ENCODE results near the gene GTF2A1.
"Not testable (repeated sequence)": the region's sequence is repeated elsewhere in the genome, so short reads cannot be mapped to it uniquely, and the experiment has no call there.

Gene GTF2A1

DNA sequence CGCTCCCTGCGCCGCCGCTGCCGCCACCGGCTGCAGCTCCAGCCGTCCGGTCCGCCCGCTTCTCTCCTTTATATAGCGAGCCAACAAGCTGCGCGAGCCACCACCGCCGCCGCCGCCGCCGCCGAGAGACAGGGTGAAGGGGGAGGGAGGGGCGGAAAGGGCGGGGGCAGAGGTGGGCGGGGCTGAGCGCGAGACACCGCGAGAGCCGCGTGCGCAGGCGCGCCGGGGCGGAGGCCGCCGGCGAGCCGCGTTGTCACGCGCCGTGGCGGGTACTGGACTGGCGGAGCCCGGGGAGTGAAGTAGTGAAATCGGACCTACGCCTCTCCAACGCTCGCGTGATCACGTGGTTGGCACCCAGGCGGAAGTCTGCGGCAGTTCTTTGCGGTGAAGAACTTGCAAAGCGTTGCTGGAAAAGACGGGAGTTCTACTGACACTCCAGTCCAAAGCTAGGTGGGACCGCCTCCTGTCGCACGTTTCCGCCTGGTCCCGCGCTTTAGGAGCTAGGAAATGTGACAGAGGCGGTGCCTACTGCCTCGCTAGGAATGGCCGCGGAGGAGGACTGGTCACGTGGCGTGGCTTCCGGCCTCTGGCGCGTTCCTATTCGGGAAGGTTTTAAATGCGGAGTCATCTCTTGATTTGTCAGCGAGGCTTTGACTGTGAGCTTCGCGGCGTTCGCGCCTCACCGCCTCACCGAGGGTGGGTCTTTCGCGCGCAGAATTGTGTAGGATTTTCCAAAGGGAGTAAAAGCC is at the start of gene GTF2A1:
GTF2A1 (minus strand) TSS at position 130 of the 749 bp plus-strand sequence. CDS start 441 bp downstream, outside the sequence.
- intact Hi-C loops (cut with DNase I) = no loop called here
- DNase-seq = peak; percentile 90 to 98 (median 95)

- intact Hi-C loops (cut with DNase I) = loop anchor here (2.0 kb wide), 1 partner anchor 183 kb away; no protein-coding TSS in a partner anchor
- DNase-seq = no peak
Observed at GRCh38 chr14:81269979-81270375, 49.2 kb upstream of the GTF2A1 start.

- intact Hi-C loops (cut with DNase I) = loop anchor here (2.0 kb wide), 1 partner anchor 183 kb away; no protein-coding TSS in a partner anchor
Observed at GRCh38 chr14:81269100-81269978, 48.6 kb upstream of the GTF2A1 start.

DNA sequence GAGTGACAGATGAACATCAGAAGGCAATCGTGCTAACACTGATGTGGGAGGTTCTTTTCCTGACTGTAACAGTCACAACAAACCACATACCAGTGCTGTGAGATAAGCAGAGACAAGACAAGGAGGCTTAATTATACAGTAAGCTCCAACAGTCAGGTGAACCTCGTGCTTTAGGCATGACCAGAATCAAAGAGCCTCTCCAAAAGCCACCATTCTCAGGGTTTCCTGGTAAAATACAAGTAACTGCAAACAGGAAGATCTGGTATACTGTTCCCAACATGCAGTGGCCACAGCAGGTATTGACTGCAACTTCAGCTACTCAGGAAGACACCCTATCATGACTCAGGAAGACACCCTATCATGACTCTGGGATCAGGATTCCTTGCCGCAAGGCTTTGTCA is 47.3 kb upstream of the GTF2A1 start:
- DNase-seq = peak in 1 of 42 donors; percentile 22
- intact Hi-C loops (cut with DNase I) = loop anchor here (2.0 kb wide), 1 partner anchor 185 kb away; no protein-coding TSS in a partner anchor

More at GRCh38 chr14:81269100-81269978, 48.6 kb upstream of the GTF2A1 start:
- peak in 13 of 42 donors; percentile 17 to 76 (median 46) for DNase-seq

DNA sequence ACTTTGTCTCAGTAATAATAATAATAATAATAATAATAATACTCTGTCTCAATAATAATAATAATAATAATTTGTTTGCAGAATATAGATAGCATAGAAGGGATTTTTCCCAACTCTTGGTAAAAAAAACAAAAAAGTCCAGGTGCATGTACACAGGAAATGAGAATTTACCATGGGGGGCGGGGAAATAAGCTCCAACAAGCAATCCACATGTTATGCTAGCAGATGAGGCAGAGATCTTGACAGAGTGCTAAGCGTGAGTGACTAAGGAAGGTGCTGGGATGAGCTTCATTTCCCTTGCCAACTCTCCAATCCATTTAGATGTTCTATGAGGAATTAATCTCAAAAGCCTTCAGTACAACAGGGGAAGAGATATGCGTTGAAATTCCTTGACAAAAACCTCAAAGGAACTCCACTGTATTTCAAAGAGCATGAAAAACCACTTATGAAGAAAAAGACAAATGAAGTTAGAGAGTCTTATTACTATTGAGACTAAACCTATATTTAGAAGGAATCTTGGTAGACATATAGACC is 44.9 kb upstream of the GTF2A1 start:
- intact Hi-C loops (cut with DNase I) = no loop called here

DNA sequence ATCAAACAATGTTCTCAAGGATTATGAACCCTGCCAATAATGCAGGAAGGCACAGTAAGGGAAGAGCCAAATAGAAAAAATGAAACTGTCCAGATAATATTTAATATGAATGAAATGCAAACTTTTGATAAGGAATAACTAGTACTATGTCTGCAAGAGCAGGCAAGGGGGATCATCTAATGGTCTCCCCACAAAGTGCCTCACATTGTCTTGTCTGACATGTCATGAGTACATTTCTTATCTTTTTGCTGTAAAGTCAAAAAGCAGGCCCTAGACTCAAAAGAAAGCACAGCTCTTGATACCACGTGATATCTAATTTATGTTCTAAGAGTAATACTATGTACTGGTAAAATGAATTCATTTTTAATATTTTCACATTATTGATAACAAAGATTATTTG is 43.9 kb upstream of the GTF2A1 start:
- intact Hi-C loops (cut with DNase I) = no loop called here
- DNase-seq = no peak

More for the DNA sequence above, 44.9 kb upstream of the GTF2A1 start:
- no peak for DNase-seq

GRCh38 chr14:81263777-81264410 is 43.1 kb upstream of the GTF2A1 start:
- intact Hi-C loops (cut with DNase I) = no loop called here
- no peak for DNase-seq

- no peak for DNase-seq
- intact Hi-C loops (cut with DNase I) = no loop called here
Observed at GRCh38 chr14:81261176-81261575, 40.4 kb upstream of the GTF2A1 start.

- intact Hi-C loops (cut with DNase I) = no loop called here
- DNase-seq = no peak
Observed at GRCh38 chr14:81260732-81261131, 40.0 kb upstream of the GTF2A1 start.

- intact Hi-C loops (cut with DNase I) = no loop called here
- no peak for DNase-seq
Observed at GRCh38 chr14:81256289-81256960, 35.7 kb upstream of the GTF2A1 start.

GRCh38 chr14:81252278-81252677 is 31.5 kb upstream of the GTF2A1 start:
- intact Hi-C loops (cut with DNase I) = no loop called here
- no peak for DNase-seq

DNA sequence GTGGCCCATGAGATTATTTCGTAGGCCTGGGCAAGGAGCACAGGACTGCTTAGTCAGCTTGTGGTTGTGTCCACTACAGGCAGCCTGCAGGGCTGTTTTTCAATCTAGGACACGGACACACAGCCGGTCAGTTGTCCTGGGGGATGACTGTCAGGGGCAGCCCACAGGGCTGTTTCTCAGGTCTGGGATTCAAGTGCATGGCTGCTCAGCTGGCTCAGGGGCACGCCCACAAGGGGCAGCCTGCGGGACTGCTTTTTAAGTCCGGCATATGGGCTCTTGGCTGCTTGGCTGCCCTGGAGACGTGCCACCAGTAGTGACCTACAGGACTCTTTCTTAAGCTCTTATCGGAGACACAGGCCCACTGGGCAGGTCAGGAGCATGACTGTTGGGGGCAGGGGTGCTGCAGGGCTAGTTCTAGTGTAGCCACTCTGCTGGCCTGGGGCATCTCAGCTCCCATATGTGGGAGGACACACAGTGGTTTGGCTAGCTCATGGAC is 26.6 kb upstream of the GTF2A1 start:
- DNase-seq = no peak
- intact Hi-C loops (cut with DNase I) = no loop called here

GRCh38 chr14:81246461-81247270 is 25.9 kb upstream of the GTF2A1 start:
- intact Hi-C loops (cut with DNase I) = no loop called here
- no peak for DNase-seq

GRCh38 chr14:81245771-81246170 is 25.0 kb upstream of the GTF2A1 start:
- intact Hi-C loops (cut with DNase I) = no loop called here
- no peak for DNase-seq

DNA sequence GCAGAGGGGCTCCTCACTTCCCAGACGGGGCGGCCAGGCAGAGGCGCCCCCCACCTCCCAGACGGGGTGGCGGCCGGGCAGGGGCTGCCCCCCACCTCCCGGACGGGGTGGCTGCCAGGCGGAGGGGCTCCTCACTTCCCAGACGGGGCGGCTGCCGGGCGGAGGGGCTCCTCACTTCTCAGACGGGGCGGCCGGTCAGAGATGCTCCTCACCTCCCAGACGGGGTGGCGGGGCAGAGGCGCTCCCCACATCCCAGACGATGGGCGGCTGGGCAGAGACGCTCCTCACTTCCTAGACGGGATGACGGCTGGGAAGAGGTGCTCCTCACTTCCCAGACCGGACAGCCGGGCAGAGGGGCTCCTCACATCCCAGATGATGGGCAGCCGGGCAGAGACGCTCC is 23.7 kb upstream of the GTF2A1 start:
- not testable (repeated sequence) for DNase-seq

DNA sequence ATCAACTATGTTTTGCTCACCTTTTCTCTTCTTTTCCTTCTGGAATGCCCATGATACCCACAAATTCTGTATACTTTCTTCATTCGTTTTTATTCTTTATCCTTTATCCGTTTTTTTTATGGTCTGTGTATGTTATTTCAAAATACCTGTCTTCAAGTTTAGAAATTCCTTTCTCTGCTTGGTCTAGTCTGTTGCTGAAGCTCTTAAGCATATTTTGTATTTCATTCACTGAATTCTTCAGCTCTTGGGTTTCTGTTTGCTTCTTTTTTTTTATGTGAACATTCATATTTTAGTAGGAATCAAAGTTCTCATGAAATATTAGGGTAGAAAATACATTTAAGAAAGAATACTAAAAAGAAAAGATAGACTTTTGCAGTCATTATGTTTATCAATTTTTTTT is 22.7 kb upstream of the GTF2A1 start:
- intact Hi-C loops (cut with DNase I) = no loop called here
- DNase-seq = no peak

More for the DNA sequence above, 23.7 kb upstream of the GTF2A1 start:
- intact Hi-C loops (cut with DNase I) = not testable (repeated sequence)

- DNase-seq; intact Hi-C loops (cut with DNase I): not testable (repeated sequence)
Observed at GRCh38 chr14:81236849-81237248, 16.1 kb upstream of the GTF2A1 start.

DNA sequence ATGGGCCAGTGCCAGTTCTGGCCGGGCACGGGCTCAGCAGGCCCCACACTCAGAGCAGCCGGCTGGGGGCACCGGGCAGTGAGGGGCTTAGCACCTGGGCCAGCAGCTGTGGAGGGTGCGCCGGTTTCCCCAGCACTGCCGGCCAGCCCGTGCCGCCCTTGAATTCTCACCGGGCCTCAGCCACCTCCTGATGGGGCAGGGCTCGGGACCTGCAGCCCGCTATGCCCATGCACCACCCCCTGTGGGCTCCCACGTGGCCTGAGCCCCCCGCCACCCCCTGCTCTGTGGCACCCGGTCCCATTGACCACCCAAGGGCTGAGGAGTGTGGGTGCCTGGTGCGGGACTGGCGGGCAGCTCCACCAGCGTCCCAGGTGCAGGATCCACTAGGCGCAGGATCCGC is 15.4 kb upstream of the GTF2A1 start:
- no peak for DNase-seq
- intact Hi-C loops (cut with DNase I) = no loop called here

All from head of caudate nucleus (tissue), 42 donors.